GM23248 (cell line): ENCODE results near the gene GDF7.

Source experiments
- EZH2 ChIP-seq: fragments of 200-600 bp; sonication (generic); IDR thresholded peaks from 2 replicates; pipeline ENCODE4 v1.6.1; 2018; ENCODE audit warnings: antibody characterized with exemption, mild to moderate bottlenecking; ENCODE audit not compliant: insufficient read depth, poor library complexity, severe bottlenecking
- EZH2phosphoT487 ChIP-seq: fragments of 200-600 bp; sonication (generic); IDR thresholded peaks from 2 replicates; pipeline ENCODE4 v1.6.1; 2018; ENCODE audit warnings: antibody characterized with exemption, moderate library complexity, mild to moderate bottlenecking, low read depth; ENCODE audit not compliant: insufficient read depth

DNA sequence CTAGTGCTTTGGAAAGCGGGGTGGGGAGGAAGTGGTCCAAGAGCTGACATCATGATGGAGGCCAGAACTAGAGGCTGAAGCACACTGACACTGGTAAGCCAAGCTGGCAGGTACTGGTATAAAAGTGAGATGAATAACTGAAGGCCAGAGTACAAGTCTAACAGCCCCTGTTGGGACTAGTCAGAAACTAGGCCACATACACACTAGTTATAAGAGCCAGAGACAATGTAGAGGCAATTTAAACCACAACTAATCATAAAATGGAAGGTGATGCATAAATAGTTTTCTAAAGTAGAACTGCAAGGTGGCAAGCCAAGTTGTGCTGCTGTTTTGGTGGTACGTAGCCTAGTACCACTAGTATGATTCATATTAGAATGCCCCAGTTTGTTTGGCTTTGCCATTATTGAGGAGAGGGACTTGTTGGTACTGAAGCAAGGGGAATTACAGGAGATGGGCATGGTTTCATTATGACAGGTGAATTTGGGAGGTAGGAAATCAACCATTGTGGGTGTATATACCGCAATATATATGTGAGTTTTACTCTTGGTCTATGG is 57.6 kb downstream of the GDF7 start:
- TF ChIP-seq EZH2 (no peak), EZH2phosphoT487 (no peak)
